ENCODE results near the gene FAXDC2. TPM values are rescaled to one million over a fixed set of nuclear protein-coding genes. Genes with fewer than 3 reads are reported as not detected.
A peak's percentile ranks its signal among the peaks of the same experiment; 100 is the strongest.

Gene FAXDC2
- total and polyA plus RNA-seq, 2 of the 13 experiments (the other 11 are each of a cell fraction or from before 2014, with no cell fraction given), result 4.7 to 58.8 TPM

DNA sequence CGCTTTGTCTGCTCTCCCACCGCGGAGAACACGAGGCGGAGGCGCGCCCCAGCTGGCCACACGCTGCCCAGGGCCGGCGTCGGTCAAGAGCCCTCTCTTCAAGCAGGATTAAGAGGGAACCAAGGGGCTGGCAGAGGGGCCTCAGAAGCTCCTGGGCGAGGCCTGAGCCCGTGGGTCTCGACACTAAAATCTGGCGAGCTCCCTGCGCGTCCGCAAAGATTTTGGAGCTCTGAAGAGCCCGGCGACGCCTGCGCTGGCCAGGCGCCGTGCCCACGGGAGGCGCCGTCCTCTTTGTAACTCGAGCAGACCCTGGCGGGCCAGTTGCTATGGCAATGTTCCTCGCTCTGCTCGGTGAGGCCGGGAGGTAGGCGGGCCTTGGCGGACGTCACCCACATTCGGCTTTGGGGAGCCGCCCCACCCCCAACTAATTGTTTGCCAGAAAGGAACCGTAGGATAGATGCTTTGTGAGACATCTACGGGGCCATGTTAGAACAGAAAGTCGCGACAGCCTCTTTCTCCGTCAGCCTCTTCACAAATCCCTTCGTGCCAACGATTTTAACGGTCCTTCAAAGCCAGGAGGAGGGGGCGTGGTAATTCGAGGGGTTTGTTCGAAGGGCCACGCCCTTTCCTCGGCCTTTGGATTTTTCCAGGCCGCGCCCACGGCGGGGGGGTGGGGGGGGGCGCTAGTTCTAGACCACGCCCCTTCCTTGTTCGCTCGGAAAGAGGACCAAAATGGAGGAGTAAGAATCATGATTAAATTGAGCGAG lies 7.3 kb upstream of the FAXDC2 start (continued):
- no peak for TF ChIP-seq ZBED4 (CRISPR knock-in tag; IDR thresholded peaks at IDR 0.05; ENCODE audit: borderline replicate concordance)
- TF ChIP-seq ZNF75D (CRISPR knock-in tag; IDR thresholded peaks at IDR 0.05; ENCODE audit: borderline replicate concordance), result no peak
- no peak for TF ChIP-seq DNMT1 (CRISPR knock-in tag; IDR thresholded peaks at IDR 0.05)
- TF ChIP-seq, protein P1, sequence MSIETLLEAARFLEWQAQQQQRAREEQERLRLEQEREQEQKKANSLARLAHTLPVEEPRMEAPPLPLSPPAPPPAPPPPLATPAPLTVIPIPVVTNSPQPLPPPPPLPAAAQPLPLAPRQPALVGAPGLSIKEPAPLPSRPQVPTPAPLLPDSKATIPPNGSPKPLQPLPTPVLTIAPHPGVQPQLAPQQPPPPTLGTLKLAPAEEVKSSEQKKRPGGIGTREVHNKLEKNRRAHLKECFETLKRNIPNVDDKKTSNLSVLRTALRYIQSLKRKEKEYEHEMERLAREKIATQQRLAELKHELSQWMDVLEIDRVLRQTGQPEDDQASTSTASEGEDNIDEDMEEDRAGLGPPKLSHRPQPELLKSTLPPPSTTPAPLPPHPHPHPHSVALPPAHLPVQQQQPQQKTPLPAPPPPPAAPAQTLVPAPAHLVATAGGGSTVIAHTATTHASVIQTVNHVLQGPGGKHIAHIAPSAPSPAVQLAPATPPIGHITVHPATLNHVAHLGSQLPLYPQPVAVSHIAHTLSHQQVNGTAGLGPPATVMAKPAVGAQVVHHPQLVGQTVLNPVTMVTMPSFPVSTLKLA (IDR thresholded peaks at IDR 0.05), result peak; percentile 24; the same call in 1 of the 2 replicates
- peak; percentile 78 for TF ChIP-seq AGO2 (optimal IDR thresholded peaks at IDR 0.05; ENCODE audit: low read depth, low read length)
- TF ChIP-seq, protein P2, sequence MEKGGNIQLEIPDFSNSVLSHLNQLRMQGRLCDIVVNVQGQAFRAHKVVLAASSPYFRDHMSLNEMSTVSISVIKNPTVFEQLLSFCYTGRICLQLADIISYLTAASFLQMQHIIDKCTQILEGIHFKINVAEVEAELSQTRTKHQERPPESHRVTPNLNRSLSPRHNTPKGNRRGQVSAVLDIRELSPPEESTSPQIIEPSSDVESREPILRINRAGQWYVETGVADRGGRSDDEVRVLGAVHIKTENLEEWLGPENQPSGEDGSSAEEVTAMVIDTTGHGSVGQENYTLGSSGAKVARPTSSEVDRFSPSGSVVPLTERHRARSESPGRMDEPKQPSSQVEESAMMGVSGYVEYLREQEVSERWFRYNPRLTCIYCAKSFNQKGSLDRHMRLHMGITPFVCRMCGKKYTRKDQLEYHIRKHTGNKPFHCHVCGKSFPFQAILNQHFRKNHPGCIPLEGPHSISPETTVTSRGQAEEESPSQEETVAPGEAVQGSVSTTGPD (CRISPR knock-in tag; IDR thresholded peaks at IDR 0.05), result no peak
- peak; percentile 17; the same call in 1 of the 2 replicates for TF ChIP-seq ZMAT3 (CRISPR knock-in tag; conservative IDR thresholded peaks at IDR 0.05)
- no peak for TF ChIP-seq ZNF34 (CRISPR knock-in tag; IDR thresholded peaks at IDR 0.05; ENCODE audit: borderline replicate concordance)
- TF ChIP-seq, protein P3, sequence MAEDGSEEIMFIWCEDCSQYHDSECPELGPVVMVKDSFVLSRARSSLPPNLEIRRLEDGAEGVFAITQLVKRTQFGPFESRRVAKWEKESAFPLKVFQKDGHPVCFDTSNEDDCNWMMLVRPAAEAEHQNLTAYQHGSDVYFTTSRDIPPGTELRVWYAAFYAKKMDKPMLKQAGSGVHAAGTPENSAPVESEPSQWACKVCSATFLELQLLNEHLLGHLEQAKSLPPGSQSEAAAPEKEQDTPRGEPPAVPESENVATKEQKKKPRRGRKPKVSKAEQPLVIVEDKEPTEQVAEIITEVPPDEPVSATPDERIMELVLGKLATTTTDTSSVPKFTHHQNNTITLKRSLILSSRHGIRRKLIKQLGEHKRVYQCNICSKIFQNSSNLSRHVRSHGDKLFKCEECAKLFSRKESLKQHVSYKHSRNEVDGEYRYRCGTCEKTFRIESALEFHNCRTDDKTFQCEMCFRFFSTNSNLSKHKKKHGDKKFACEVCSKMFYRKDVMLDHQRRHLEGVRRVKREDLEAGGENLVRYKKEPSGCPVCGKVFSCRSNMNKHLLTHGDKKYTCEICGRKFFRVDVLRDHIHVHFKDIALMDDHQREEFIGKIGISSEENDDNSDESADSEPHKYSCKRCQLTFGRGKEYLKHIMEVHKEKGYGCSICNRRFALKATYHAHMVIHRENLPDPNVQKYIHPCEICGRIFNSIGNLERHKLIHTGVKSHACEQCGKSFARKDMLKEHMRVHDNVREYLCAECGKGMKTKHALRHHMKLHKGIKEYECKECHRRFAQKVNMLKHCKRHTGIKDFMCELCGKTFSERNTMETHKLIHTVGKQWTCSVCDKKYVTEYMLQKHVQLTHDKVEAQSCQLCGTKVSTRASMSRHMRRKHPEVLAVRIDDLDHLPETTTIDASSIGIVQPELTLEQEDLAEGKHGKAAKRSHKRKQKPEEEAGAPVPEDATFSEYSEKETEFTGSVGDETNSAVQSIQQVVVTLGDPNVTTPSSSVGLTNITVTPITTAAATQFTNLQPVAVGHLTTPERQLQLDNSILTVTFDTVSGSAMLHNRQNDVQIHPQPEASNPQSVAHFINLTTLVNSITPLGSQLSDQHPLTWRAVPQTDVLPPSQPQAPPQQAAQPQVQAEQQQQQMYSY (CRISPR knock-in tag; IDR thresholded peaks at IDR 0.05), result peak; percentile 58; the same call in 1 of the 2 replicates
- TF ChIP-seq NFE2L1 (CRISPR knock-in tag; IDR thresholded peaks at IDR 0.05; ENCODE audit: borderline replicate concordance), result no peak
- TF ChIP-seq SP140L (CRISPR knock-in tag; IDR thresholded peaks at IDR 0.05; ENCODE audit: borderline replicate concordance), result no peak
- no peak for TF ChIP-seq ZNF672 (CRISPR knock-in tag; IDR thresholded peaks at IDR 0.05)
- no peak for TF ChIP-seq ZNF44 (CRISPR knock-in tag; IDR thresholded peaks at IDR 0.05)
- peak; percentile 72 for TF ChIP-seq KDM5B (CRISPR knock-in tag; IDR thresholded peaks at IDR 0.05; ENCODE audit: borderline replicate concordance)

Data from HepG2 (cell line).